Pulmonary artery endothelial cell (primary cell): ENCODE results near the gene NACAD. TPM values are rescaled to one million over a fixed set of nuclear protein-coding genes. Genes with fewer than 3 reads are reported as not detected.

Experiments
- DNase-seq: peaks from one replicate; pipeline ENCODE4 v3.0.0-alpha.2; 2011; ENCODE audit warnings: low read depth, low spot score
- total RNA-seq: library from RNA; depleted of rRNA; stranded (reverse); fragments of >200 nt; gene quantifications from 2 replicates; pipeline ENCODE4 v1.2.3, GENCODE V29; 2014

NACAD gene
- total RNA-seq, 1 donor from 2014 or later: 0.59 TPM

DNA sequence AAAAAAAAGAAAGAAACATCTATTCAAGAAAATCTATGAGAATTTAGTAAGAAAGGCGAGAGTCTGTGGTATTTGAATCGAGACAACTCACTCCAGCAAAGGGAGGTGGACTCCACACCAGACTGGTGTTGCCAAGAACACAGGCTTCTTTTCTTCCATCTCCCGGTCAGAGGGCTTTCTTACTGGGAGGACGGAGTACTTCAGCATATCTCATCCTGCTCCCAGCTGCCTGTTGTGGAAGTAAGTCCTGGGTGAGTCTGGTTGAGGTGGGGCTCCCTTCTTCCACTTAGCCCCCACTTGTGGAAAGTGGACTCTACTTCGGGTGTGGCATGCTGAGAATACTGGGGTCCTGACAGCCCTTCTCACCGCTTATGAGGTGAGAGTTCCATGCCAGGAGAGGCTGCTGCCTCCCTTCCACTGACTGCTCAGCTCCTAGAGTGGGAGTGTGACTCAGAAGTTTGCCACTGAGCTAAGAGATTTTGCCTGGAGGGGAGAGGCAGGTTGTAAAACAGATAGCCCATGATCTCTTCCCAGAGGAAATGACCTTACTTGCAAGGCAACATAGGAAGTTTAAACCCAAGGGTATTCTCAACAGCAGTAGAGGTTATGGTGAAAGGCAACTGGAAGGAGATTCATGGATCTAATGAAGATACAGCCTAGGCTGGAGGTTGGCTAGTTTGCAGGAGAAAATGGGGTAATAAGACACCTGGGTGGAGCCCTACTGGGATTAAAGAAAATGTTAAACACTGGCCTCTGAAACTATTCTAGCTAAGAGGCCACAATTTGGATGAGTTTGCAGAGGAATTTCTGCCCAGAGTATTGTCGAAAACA is 3.5 kb upstream of the NACAD start:
- DNase-seq: no peak

DNA sequence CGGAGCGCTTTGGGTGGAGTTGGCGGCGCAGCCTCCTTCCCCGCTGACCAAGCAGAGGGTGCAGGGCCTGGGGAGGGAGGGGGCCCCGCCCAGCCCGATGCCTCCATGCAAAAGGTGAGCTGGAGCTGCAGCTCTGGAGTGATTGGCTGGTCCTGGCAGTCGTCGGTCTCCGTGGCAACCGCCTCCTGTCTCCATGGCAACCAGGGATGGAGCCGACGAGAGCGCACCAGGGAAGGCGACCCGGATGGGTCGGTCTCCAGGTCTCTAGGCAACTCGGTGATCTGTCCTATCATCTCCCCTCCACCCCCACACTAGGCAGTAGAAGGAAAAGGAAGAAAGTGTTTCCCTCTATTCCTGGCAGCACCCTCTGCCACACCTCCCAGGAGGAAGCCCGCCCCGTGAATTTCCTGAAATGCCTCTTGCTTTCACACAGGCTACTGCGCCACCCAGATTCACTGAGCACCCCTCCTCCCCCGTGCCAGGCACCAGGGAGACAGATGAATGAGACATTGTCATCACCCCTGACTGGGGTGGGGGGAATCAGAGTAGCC is 647 bp upstream of the NACAD start:
- DNase-seq: no peak

- no peak for DNase-seq
Measured at GRCh38 chr7:45088146-45088701, 545 bp downstream of the NACAD start.

DNA sequence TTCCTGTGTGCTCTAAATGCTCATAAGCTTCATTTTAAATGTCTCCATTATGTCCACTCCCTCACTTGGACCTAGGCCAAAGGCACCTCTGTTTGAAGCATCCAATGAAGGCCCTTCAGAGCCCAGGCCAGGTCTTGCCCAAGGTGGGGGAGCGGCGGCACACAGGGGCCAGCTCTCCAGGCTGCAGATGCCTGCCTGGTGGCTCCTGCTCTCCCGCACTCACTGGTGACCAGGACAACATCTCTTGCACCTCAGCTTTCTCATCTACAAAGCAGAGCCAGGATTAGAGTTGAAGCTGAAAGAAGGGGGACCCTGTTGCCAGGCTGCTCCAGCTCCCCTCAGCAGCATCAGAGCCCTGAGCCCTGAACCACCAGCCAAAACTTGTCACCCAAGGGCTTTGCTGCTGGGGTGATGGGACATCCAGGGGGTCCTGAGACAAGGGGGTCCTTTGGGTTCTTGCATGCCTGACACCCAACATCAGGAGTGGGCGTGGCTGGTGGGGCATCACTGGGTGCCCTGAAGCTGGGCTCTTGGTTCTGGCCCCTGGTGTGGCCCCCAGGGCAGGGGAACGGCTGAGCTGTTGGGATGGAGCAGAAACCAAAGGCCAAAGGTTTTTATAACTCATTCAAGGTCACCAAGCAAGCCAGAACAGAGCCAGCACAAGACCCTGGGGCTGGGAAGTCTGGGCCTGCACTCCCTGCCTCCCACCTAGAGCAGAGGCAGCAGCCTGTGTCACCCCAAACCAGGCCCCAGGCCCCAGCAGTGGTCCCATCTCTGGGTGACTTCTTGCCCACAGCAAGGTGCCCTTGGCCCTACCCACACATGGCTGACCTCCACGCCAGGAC is 1.2 kb downstream of the NACAD start:
- no peak for DNase-seq

- DNase-seq: no peak
Measured at GRCh38 chr7:45086331-45087065, 2.3 kb downstream of the NACAD start.

- no peak for DNase-seq
Measured at GRCh38 chr7:45085619-45086200, 3.1 kb downstream of the NACAD start.

GRCh38 chr7:45084901-45085618 is 3.7 kb downstream of the NACAD start:
- no peak for DNase-seq

GRCh38 chr7:45084336-45084735 is 4.4 kb downstream of the NACAD start:
- no peak for DNase-seq

DNA sequence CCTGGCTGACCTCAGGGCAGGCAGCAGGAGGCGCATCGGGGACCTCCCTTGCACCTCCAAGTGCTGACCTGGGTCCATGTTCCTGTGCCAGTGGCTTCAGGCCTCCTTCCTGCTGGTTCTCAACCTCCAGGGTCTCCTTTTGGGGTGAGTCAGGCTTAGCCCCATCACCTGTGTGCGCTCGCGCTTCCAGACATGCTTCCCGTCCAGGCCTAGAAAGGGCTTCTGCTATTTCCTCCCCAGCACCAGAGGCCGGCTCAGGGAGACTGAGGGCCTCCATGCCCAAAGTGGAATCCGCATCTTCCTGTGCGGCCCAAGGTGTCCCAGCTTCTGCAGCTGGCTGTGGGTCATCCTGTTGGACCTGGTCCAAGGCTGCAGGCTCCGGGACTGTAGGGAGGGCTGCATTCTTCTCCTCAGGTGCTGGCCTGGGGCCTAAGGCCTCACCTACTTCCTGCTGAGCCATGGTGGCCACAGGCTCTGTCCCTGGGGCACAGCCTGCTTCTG is 5.9 kb downstream of the NACAD start:
- DNase-seq: no peak

DNA sequence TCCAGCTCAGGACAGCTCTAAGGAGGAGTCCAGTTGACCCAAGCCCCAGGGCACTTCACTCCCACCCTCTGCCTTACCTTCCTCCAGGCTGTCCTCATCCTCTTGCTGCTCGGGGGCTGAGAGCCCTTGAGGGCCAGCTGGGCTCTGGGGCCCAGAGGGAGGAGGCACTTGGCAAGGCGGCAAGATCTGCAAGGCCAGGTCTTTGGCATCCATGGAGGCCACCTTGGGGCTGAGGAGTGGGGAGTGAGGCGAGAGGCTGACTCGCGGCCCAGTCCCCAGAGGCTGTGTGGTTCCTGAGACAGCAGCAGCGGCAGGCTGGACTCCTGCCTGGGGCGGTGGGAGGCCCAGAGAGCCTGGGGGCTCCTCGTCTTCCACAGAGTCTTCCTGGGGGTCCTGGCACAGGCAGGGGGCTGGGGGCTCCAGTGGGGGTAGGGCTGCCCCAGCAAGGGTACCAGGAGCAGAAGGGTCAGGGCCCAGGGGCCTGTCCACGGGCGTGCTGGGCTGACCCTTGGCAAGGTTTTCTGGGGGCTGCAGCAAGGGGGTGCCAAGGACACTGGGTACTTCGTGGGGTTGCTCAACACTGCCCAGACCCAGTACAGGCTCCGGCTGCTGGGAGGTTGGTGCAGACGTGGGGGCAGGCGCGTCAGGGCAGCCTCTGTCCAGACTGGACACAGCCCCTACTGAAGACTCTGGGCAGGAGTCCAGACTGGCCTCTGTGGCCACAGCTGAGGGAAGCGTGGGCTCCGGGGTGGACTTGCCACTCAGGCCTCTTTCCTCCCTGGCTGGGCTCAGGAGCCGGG is 6.5 kb downstream of the NACAD start:
- DNase-seq: no peak

DNA sequence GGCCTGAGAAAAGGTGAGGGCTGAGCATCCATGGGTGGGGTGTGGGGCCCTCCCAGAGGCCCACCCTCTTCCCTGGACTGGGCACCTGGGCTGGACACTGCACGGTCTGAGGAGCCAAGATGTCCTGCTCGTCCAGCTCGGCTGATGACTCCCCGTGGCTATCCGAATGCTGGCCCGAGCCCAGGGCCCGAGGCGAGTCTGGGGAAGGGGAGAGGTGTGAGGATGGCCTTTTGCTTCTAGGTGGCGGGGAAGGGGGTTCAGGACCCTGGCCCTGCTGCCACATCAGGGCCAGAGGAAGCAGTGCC is 7.1 kb downstream of the NACAD start:
- no peak for DNase-seq

DNA sequence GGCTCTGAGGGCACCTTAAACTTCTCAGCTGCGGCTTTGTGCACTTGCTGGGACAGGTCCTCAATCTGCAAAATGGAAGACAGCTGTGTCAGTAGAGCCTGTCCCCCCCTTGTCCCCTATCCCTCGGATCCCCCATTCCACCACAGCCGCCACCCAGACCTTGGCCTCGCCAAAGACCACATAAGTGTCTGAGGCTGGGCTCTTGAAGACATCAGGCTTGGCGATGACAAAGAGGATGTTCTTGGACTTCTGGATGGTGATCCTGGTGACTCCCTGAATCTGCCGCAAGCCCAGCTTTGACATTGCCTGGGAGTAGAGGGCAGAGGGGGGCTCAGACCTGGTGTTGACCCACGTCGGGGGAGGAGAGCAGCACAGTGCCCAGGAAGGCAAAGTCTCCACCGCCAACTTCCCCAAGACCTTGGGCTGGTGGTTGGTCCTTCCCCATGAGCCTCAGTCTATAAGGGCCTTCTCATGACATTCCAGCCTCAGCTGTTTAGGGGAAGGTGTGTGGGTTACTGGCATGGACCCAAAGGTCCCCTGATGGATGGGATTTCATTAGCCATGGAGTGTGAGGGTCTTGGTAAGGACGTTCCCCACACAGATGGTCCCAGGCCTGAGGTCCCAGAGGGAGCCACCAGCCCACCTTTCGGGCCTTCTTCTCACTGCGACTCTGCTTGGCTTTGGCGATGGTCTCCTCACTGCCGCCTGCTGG is 7.7 kb downstream of the NACAD start:
- no peak for DNase-seq

DNA sequence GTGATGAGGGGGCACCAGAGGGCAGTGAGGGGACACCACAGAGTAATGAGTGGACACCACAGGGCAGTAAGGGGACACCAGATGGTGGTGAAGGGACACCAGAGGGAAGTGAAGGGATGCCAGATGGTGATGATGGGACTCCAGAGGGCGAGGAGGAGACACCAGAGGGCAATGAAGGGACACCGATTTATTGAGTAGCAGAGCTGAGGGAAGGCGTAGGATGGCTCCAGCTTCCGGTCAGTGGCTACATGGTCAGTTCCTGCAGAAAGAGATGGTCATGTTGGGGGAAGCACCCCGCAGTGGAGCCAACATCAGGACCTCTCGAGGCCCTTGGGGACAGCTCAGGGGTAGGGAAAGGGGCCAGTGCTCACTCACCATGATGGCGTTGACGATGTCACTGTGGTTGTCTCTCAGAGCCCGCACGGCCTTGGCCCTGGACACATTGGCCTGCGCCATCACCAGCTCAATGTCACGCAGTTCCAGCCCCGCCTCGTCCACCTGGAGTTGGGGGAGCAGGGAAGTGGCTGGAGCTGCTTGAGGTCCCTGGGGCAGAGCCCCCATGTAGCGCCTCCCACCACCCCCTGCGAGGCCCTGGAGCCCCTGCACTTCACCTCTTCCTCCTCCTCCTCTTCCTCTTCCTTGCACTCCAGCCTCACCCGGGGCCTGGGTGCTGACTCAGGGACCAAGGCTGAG is 8.4 kb downstream of the NACAD start:
- DNase-seq: no peak

GRCh38 chr7:45078125-45078681 is 10.6 kb downstream of the NACAD start:
- DNase-seq: no peak

DNA sequence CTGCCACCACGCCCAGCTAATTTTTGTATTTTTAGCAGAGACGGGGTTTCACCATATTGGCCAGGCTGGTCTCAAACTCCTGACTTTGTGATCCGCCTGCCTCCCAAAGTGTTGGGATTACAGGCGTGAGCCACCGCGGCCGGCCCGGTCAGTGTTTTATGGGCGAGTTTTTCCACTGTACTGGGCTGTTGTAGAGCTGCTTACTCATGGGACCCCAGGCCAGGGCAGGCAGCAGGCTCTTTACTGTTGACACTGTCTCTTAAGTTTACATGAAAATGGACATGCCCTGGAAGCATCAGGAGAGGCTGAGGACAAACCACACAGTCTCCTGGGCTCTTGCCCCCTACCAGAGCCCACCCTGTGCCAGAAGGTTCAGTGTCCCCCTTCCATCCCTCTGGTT is 11.2 kb downstream of the NACAD start:
- no peak for DNase-seq

GRCh38 chr7:45076946-45077345 is 11.8 kb downstream of the NACAD start:
- DNase-seq: no peak

DNA sequence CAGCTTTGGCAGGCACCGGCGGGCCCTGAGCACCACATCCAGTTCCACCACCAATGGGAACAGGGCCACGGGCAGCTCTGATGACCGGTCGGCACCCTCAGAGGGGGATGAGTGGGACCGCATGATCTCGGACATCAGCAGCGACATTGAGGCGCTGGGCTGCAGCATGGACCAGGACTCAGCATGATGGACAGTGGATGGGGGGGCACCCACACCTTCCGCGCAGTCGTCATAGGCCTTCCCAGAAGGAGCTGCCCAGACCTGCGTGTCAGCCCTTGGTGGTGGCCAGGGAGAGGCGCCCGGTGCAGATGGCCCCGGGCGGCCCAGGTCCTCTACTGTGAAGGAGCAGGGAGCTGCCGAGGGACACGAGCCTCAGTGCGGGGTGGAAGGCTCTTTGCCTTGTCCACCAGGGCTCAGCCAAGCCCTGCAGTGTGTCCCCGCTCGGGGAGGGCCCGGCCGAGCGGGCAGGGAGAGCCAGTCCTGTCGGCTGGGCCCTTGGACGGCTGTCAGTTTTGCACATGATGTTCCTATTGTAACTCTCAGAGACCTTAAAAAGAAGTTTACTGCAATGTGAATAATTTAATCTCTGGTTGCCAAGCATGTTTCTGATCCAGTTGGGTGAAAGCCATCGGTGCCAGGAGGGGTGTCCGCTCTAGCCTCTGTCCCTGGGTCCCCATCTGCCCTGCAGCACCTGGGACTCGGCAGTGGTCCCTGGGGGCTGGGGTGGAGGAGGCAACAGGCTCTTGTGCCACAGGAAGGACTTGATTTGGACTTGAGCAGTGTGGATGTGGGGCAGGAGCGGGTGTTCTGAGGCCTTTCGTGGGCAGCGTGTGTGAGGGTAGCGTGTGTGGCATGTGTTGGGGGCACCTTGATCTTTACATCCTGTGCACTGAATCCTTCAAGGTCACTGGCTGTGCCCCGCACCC is 12.6 kb downstream of the NACAD start:
- DNase-seq: no peak
